ENCODE data around the gene PARS2.

DNA sequence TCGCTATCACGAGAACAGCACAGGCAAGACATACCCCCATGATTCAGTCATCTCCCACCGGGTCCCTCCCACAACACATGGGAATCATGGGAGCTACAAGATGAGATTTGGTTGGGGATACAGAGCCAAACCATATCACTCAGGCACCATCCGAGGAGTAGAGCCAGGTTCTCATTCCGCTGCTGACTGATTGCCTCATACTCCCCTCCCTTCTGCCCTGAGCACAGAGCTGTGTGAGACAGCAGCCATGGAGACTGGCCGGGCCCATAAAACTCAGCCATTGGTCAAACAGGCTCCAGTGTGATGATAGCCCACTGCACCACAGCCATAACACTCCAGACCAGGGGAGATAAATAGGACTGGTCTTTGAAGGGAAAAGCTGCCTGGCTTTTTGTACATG is 26.1 kb downstream of the PARS2 start:
- TF ChIP-seq POLR2A (IDR thresholded peaks at IDR 0.05) (no peak), POLR2AphosphoS5 (IDR thresholded peaks at IDR 0.05) (no peak)
- TF ChIP-seq, protein P1, sequence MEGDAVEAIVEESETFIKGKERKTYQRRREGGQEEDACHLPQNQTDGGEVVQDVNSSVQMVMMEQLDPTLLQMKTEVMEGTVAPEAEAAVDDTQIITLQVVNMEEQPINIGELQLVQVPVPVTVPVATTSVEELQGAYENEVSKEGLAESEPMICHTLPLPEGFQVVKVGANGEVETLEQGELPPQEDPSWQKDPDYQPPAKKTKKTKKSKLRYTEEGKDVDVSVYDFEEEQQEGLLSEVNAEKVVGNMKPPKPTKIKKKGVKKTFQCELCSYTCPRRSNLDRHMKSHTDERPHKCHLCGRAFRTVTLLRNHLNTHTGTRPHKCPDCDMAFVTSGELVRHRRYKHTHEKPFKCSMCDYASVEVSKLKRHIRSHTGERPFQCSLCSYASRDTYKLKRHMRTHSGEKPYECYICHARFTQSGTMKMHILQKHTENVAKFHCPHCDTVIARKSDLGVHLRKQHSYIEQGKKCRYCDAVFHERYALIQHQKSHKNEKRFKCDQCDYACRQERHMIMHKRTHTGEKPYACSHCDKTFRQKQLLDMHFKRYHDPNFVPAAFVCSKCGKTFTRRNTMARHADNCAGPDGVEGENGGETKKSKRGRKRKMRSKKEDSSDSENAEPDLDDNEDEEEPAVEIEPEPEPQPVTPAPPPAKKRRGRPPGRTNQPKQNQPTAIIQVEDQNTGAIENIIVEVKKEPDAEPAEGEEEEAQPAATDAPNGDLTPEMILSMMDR (IDR thresholded peaks at IDR 0.05) = no peak
